ENCODE data around the gene NLRP4. TPM values are rescaled to one million over a fixed set of nuclear protein-coding genes. Genes with fewer than 3 reads are reported as not detected.

Gene NLRP4
- total and polyA plus RNA-seq, 2 experiments from 2014 or later = not detected

- Histone ChIP-seq H3F3A (replicated peaks; ENCODE audit: low read depth) (no peaks in the 10 kb centered on the region), H3K36me3 (ENCODE audit: insufficient read depth) (peaks cover 6% of the 10 kb centered on the region), H3K4me2 (no peak overlapping the region), H2AFZ (no peak overlapping the region), H3K4me1 (ENCODE audit: insufficient read depth) (no peaks in the 10 kb centered on the region), H4K20me1 (replicated peaks; ENCODE audit: insufficient read depth) (no peaks in the 10 kb centered on the region), H3K27ac (ENCODE audit: low read depth) (no peak overlapping the region), H3K79me2 (replicated peaks; ENCODE audit: insufficient read depth) (no peaks in the 10 kb centered on the region), H3K27me3 (ENCODE audit: insufficient read depth) (no peaks in the 10 kb centered on the region), H3K9me2 (ENCODE audit: insufficient read depth) (no peaks in the 10 kb centered on the region), H3K4me3 (no peak overlapping the region)
- no peak for ATAC-seq
- H3K27me3 Mint-ChIP-seq (ENCODE audit: insufficient read depth, low read depth, poor library complexity) = peaks cover 3% of the 10 kb centered on the region
- H3K4me1 Mint-ChIP-seq = no peaks in the 10 kb centered on the region
- H3K36me3 Mint-ChIP-seq (ENCODE audit: low read depth) = peaks cover 42% of the 10 kb centered on the region
- H3K4me3 Mint-ChIP-seq = no peak overlapping the region
- peaks cover 98% of the 10 kb centered on the region for H3K9me3 Mint-ChIP-seq
- no peak for TF ChIP-seq POLR2AphosphoS5 (IDR thresholded peaks at IDR 0.05; ENCODE audit: low read depth)
- no peak for TF ChIP-seq ZNF114 (CRISPR knock-in tag; IDR thresholded peaks at IDR 0.05)
- H3K27ac Mint-ChIP-seq = no peak overlapping the region
- DNase-seq (ENCODE audit: low spot score) = no peak
Measured at GRCh38 chr19:55909801-55910200, 73.5 kb downstream of the NLRP4 start.

GRCh38 chr19:55912916-55913315 is 76.6 kb downstream of the NLRP4 start:
- Histone ChIP-seq H3K4me1 (ENCODE audit: insufficient read depth) (no peaks in the 10 kb centered on the region), H3K27me3 (ENCODE audit: insufficient read depth) (no peaks in the 10 kb centered on the region), H4K20me1 (replicated peaks; ENCODE audit: insufficient read depth) (no peaks in the 10 kb centered on the region), H3K27ac (ENCODE audit: low read depth) (no peak overlapping the region), H3K36me3 (ENCODE audit: insufficient read depth) (peaks cover 6% of the 10 kb centered on the region), H3K4me2 (no peak overlapping the region), H3K9me2 (ENCODE audit: insufficient read depth) (no peaks in the 10 kb centered on the region), H3K79me2 (replicated peaks; ENCODE audit: insufficient read depth) (no peaks in the 10 kb centered on the region), H2AFZ (no peak overlapping the region), H3F3A (replicated peaks; ENCODE audit: low read depth) (no peaks in the 10 kb centered on the region), H3K4me3 (no peak overlapping the region)
- Mint-ChIP-seq H3K27me3 (ENCODE audit: insufficient read depth, low read depth, poor library complexity) (no peaks in the 10 kb centered on the region), H3K4me1 (no peaks in the 10 kb centered on the region), H3K4me3 (no peak overlapping the region), H3K9me3 (peaks cover 98% of the 10 kb centered on the region), H3K27ac (no peak overlapping the region), H3K36me3 (ENCODE audit: low read depth) (peaks cover 42% of the 10 kb centered on the region)
- ATAC-seq (no peak), DNase-seq (ENCODE audit: low spot score) (no peak)
- no peak for TF ChIP-seq JUNB (IDR thresholded peaks at IDR 0.05; ENCODE audit: unreplicated experiment)
- no peak for TF ChIP-seq POLR2AphosphoS5 (IDR thresholded peaks at IDR 0.05; ENCODE audit: low read depth)
- no peak for TF ChIP-seq CTCF (conservative IDR thresholded peaks at IDR 0.05; ENCODE audit: low read depth in 2 of 2)
- TF ChIP-seq, protein P1, sequence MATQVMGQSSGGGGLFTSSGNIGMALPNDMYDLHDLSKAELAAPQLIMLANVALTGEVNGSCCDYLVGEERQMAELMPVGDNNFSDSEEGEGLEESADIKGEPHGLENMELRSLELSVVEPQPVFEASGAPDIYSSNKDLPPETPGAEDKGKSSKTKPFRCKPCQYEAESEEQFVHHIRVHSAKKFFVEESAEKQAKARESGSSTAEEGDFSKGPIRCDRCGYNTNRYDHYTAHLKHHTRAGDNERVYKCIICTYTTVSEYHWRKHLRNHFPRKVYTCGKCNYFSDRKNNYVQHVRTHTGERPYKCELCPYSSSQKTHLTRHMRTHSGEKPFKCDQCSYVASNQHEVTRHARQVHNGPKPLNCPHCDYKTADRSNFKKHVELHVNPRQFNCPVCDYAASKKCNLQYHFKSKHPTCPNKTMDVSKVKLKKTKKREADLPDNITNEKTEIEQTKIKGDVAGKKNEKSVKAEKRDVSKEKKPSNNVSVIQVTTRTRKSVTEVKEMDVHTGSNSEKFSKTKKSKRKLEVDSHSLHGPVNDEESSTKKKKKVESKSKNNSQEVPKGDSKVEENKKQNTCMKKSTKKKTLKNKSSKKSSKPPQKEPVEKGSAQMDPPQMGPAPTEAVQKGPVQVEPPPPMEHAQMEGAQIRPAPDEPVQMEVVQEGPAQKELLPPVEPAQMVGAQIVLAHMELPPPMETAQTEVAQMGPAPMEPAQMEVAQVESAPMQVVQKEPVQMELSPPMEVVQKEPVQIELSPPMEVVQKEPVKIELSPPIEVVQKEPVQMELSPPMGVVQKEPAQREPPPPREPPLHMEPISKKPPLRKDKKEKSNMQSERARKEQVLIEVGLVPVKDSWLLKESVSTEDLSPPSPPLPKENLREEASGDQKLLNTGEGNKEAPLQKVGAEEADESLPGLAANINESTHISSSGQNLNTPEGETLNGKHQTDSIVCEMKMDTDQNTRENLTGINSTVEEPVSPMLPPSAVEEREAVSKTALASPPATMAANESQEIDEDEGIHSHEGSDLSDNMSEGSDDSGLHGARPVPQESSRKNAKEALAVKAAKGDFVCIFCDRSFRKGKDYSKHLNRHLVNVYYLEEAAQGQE (IDR thresholded peaks at IDR 0.05; ENCODE audit: unreplicated experiment) = no peak
- TF ChIP-seq CREB1 (CRISPR knock-in tag; IDR thresholded peaks at IDR 0.05; ENCODE audit: low read depth) = no peak
- TF ChIP-seq STAT1 (IDR thresholded peaks at IDR 0.05; ENCODE audit: unreplicated experiment) = no peak
- TF ChIP-seq EZH2phosphoT487 (IDR thresholded peaks at IDR 0.05; ENCODE audit: unreplicated experiment) = no peak
- no peak for TF ChIP-seq ZNF114 (CRISPR knock-in tag; IDR thresholded peaks at IDR 0.05)
- no peak for TF ChIP-seq ZNF462 (CRISPR knock-in tag; IDR thresholded peaks at IDR 0.05)
- TF ChIP-seq NANOG (IDR thresholded peaks at IDR 0.05; ENCODE audit: borderline replicate concordance) = no peak

Data from GM23338 (cell line).